CD4-positive, alpha-beta memory T cell (primary cell): Measurements from ENCODE around the gene DDX41. TPM values are rescaled to one million over a fixed set of nuclear protein-coding genes. Genes with fewer than 3 reads are reported as not detected.
"Not testable (repeated sequence)": the region's sequence is repeated elsewhere in the genome, so short reads cannot be mapped to it uniquely, and the experiment has no call there.

Experiments
- CTCF ChIA-PET: fragments of 350-600 bp; sonication (Branson Sonifier 250); formaldehyde crosslinking; loops from one replicate; lab custom pipeline; 2021; ENCODE audit warnings: inconsistent platforms; ENCODE audit not compliant: partially characterized antibody; lab: Charles Lee
- POLR2A ChIA-PET: fragments of 350-600 bp; sonication (Branson Sonifier 250); formaldehyde crosslinking; loops from one replicate; lab custom pipeline; 2021; ENCODE audit not compliant: partially characterized antibody; lab: Charles Lee
- DNase-seq, 5 donors: peaks; one replicate each; pipeline versions ENCODE4 v3.0.0 to v3.0.0-alpha.2; 2020 to 2022; ENCODE audit warnings: mixed read lengths in 1 of 5
- H3K27ac ChIP-seq: one replicate; pipeline ENCODE4 v1.7.0; 2013; ENCODE audit warnings: low read depth, low read length
- H3K27me3 ChIP-seq: 2 replicates; pipeline ENCODE4 v1.7.0; 2013; ENCODE audit warnings: mild to moderate bottlenecking, low read length, moderate library complexity; ENCODE audit not compliant: insufficient read depth
- H3K36me3 ChIP-seq: 2 replicates; pipeline ENCODE4 v1.7.0; 2013; ENCODE audit warnings: mild to moderate bottlenecking, low read length, moderate library complexity; ENCODE audit not compliant: insufficient read depth
- H3K4me1 ChIP-seq: 2 replicates; pipeline ENCODE4 v1.7.0; 2013; ENCODE audit warnings: mild to moderate bottlenecking, low read length, moderate library complexity; ENCODE audit not compliant: insufficient read depth
- H3K4me3 ChIP-seq, 2 donors: one replicate each; pipeline ENCODE4 v1.7.0; 2013; ENCODE audit warnings: low read length in 2 of 2, mild to moderate bottlenecking in 1 of 2
- H3K9me3 ChIP-seq, 2 donors: one replicate each; pipeline ENCODE4 v1.7.0; 2013; ENCODE audit warnings: low read length in 2 of 2, control low read depth in 1 of 2; ENCODE audit not compliant: control insufficient read depth in 1 of 2
- H3K27ac Mint-ChIP-seq, 7 donors: one replicate each; pipeline ENCODE4 v1.8.0; 2020 to 2021; ENCODE audit warnings: mixed read lengths in 7 of 7, mild to moderate bottlenecking in 6 of 7, inconsistent platforms in 3 of 7, moderate library complexity in 3 of 7
- H3K27me3 Mint-ChIP-seq, 2 donors: one replicate each; pipeline ENCODE4 v1.8.0; 2020 to 2021; ENCODE audit warnings: mixed read lengths in 2 of 2
- H3K36me3 Mint-ChIP-seq, 2 donors: one replicate each; pipeline ENCODE4 v1.8.0; 2020 to 2021; ENCODE audit warnings: mixed read lengths in 2 of 2, inconsistent platforms in 1 of 2, mild to moderate bottlenecking in 1 of 2
- H3K4me1 Mint-ChIP-seq, 4 donors: one replicate each; pipeline ENCODE4 v1.8.0; 2020 to 2021; ENCODE audit warnings: mixed read lengths in 4 of 4, mild to moderate bottlenecking in 1 of 4
- H3K4me3 Mint-ChIP-seq, 8 donors: one replicate each; pipeline ENCODE4 v1.8.0; 2020 to 2021; ENCODE audit warnings: mixed read lengths in 8 of 8, mild to moderate bottlenecking in 7 of 8, moderate library complexity in 6 of 8, inconsistent platforms in 3 of 8
- H3K9me3 Mint-ChIP-seq, 8 donors: one replicate each; pipeline ENCODE4 v1.8.0; 2020 to 2021; ENCODE audit warnings: mixed read lengths in 8 of 8, mild to moderate bottlenecking in 5 of 8, inconsistent platforms in 3 of 8, moderate library complexity in 1 of 8
- intact Hi-C: fragments of 100-400 bp; cut with micrococcal nuclease; formaldehyde crosslinking; loops from one replicate; pipeline ENCODE4 v1.15.1; 2023
- polyA plus RNA-seq, 2 donors: library from polyadenylated mRNA; unstranded; fragments of 300-500 nt; fragmentation: Illumina TruSeq; gene quantifications; one replicate each; pipeline ENCODE4 v1.2.3, GENCODE V29; 2021
- total RNA-seq, 2 experiments: library from RNA; stranded (reverse); gene quantifications; one replicate each; pipeline ENCODE4 v1.2.3, GENCODE V29; 2021

Gene DDX41
- total and polyA plus RNA-seq, 4 experiments from 2014 or later: 47.6 to 80.3 (median 62.0) TPM

DNA sequence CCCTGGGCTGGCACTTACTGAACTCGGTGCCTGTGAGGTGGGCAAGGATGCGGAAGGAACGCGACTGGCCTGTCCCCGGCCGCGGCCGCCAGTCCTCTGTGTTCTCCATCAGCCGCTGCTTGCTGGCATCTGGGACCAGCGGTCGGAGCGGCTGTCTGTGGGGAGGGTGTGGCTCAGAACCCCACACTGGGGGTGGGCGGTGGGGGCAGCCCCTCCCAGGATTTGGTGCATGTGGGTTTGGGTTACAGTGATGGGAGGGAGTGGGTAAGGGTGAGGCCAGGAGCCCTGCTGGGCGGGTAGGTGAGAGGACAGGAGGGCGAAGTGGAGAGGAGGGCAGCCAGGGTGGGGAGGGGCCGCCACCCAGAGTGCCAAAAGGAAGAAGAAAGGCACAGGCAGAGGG, 25.8 kb downstream of the DDX41 start:
- Mint-ChIP-seq H3K4me1 (peaks cover 0 to 5% (median 3%) of the 10 kb centered on the region in 4 donors), H3K9me3 (peaks cover 0 to 2% (median 0%) of the 10 kb centered on the region in 8 donors), H3K4me3 (no peak overlapping the region), H3K27ac (no peak overlapping the region), H3K27me3 (no peaks in the 10 kb centered on the region), H3K36me3 (peaks cover 0 to 5% of the 10 kb centered on the region in 2 donors)
- POLR2A ChIA-PET: no interaction called here
- Histone ChIP-seq H3K27ac (no peak overlapping the region), H3K4me3 (no peak overlapping the region), H3K27me3 (no peaks in the 10 kb centered on the region), H3K9me3 (no peaks in the 10 kb centered on the region), H3K4me1 (peaks cover 6% of the 10 kb centered on the region), H3K36me3 (no peaks in the 10 kb centered on the region)
- CTCF ChIA-PET: no interaction called here
- intact Hi-C loops: no loop called here
- no peak for DNase-seq

GRCh38 chr5:177490311-177490991, 26.3 kb downstream of the DDX41 start:
- ChIA-PET POLR2A (no interaction called here), CTCF (no interaction called here)
- H3K36me3 ChIP-seq: no peaks in the 10 kb centered on the region
- no peak overlapping the region for H3K4me3 ChIP-seq
- H3K9me3 ChIP-seq: no peaks in the 10 kb centered on the region
- H3K4me3 Mint-ChIP-seq: no peak overlapping the region
- peaks cover 6% of the 10 kb centered on the region for H3K4me1 ChIP-seq
- H3K27ac Mint-ChIP-seq: peak overlapping the region in 1 of 7 donors; percentile 29
- peaks cover 0 to 5% of the 10 kb centered on the region in 2 donors for H3K36me3 Mint-ChIP-seq
- H3K27ac ChIP-seq: no peak overlapping the region
- H3K27me3 Mint-ChIP-seq: no peaks in the 10 kb centered on the region
- H3K4me1 Mint-ChIP-seq: peaks cover 0 to 3% (median 0%) of the 10 kb centered on the region in 4 donors
- intact Hi-C loops: no loop called here
- DNase-seq: no peak
- peaks cover 0 to 2% (median 0%) of the 10 kb centered on the region in 8 donors for H3K9me3 Mint-ChIP-seq
- no peaks in the 10 kb centered on the region for H3K27me3 ChIP-seq

DNA sequence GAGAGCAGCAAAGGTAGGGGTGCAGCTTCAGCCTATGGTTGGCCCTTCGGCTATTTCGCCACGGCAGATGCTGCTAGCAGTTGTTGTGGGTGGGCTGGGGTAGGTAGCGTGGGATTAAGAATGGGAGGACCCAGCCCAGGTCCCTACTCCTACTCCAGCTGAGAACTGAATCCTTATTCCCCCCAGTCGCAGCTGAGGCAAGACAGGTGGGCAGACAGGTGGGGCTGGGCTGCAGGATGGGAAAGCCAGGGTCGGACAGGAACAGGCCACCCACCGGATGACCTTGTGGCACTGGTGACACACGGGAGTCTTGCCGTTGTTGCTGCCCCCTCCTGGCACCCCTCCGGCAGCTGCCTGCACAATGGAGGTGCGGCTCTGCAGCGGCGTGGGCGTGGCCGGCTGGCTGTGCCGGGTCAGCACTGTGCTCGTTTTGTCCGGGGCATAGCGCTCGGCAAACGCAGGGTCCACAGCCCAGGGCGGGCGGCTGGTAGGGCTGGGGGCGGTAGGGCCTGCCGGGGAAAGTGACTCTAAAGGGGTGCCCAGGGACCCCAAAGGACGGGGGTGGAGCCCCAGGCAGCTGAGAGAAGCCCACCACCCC, 27.5 kb downstream of the DDX41 start:
- ChIA-PET CTCF (interaction anchor here (0.9 kb wide), 2 partner anchors 87 to 98 kb away, joined by 3 read pairs; no protein-coding TSS in a partner anchor), POLR2A (no interaction called here)
- no peak overlapping the region for H3K4me3 ChIP-seq
- H3K27ac ChIP-seq: no peak overlapping the region
- H3K27ac Mint-ChIP-seq: no peak overlapping the region
- H3K4me3 Mint-ChIP-seq: no peak overlapping the region
- H3K27me3 Mint-ChIP-seq: no peaks in the 10 kb centered on the region
- intact Hi-C loops: no loop called here
- no peak for DNase-seq
- no peaks in the 10 kb centered on the region for H3K27me3 ChIP-seq
- peaks cover 0 to 2% (median 0%) of the 10 kb centered on the region in 8 donors for H3K9me3 Mint-ChIP-seq
- peaks cover 0 to 5% of the 10 kb centered on the region in 2 donors for H3K36me3 Mint-ChIP-seq
- peaks cover 0 to 5% (median 3%) of the 10 kb centered on the region in 4 donors for H3K4me1 Mint-ChIP-seq
- H3K4me1 ChIP-seq: peaks cover 3% of the 10 kb centered on the region
- H3K9me3 ChIP-seq: no peaks in the 10 kb centered on the region
- no peaks in the 10 kb centered on the region for H3K36me3 ChIP-seq

- Histone ChIP-seq H3K27ac (no peak overlapping the region), H3K4me1 (no peaks in the 10 kb centered on the region), H3K9me3 (no peaks in the 10 kb centered on the region), H3K36me3 (no peaks in the 10 kb centered on the region), H3K27me3 (no peaks in the 10 kb centered on the region), H3K4me3 (no peak overlapping the region)
- no peak for DNase-seq
- H3K27me3 Mint-ChIP-seq: no peaks in the 10 kb centered on the region
- peaks cover 0 to 5% of the 10 kb centered on the region in 2 donors for H3K36me3 Mint-ChIP-seq
- ChIA-PET CTCF (interaction anchor here (0.9 kb wide), 1 partner anchor 85 kb away, joined by 3 read pairs; no protein-coding TSS in a partner anchor), POLR2A (no interaction called here)
- intact Hi-C loops: no loop called here
- peaks cover 0 to 5% (median 3%) of the 10 kb centered on the region in 4 donors for H3K4me1 Mint-ChIP-seq
- H3K4me3 Mint-ChIP-seq: no peak overlapping the region
- H3K27ac Mint-ChIP-seq: no peak overlapping the region
- peaks cover 0 to 2% (median 0%) of the 10 kb centered on the region in 8 donors for H3K9me3 Mint-ChIP-seq
Observed at GRCh38 chr5:177487975-177488374, 28.8 kb downstream of the DDX41 start.

DNA sequence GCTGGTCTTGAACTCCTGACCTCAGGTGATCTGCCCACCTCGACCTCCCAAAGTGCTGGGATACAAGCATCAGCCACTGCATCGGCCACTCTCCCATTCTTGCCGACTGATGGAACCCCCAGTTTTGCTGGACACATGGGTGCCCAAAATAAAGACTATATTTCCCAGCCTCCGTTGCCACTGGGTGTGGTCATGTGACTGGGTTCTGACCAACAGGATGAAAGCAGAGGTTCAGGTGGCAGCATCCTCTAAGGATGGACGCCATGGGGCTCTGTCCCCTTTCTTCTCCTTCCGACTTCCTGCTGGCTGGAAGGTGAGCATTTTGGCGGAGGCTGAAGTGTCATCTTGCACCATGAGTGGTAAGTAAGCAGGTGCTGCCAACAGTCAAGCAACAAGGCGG, 29.6 kb downstream of the DDX41 start:
- CTCF ChIA-PET: no interaction called here
- Mint-ChIP-seq H3K36me3 (peaks cover 0 to 5% of the 10 kb centered on the region in 2 donors), H3K27me3 (no peaks in the 10 kb centered on the region), H3K9me3 (peaks cover 0 to 2% (median 0%) of the 10 kb centered on the region in 8 donors), H3K4me3 (no peak overlapping the region), H3K4me1 (peaks cover 0 to 5% (median 2%) of the 10 kb centered on the region in 4 donors), H3K27ac (no peak overlapping the region)
- POLR2A ChIA-PET: no interaction called here
- H3K27ac ChIP-seq: no peak overlapping the region
- intact Hi-C loops: no loop called here
- H3K36me3 ChIP-seq: no peaks in the 10 kb centered on the region
- H3K4me1 ChIP-seq: no peaks in the 10 kb centered on the region
- H3K4me3 ChIP-seq: no peak overlapping the region
- no peaks in the 10 kb centered on the region for H3K9me3 ChIP-seq
- DNase-seq: no peak
- H3K27me3 ChIP-seq: no peaks in the 10 kb centered on the region

DNA sequence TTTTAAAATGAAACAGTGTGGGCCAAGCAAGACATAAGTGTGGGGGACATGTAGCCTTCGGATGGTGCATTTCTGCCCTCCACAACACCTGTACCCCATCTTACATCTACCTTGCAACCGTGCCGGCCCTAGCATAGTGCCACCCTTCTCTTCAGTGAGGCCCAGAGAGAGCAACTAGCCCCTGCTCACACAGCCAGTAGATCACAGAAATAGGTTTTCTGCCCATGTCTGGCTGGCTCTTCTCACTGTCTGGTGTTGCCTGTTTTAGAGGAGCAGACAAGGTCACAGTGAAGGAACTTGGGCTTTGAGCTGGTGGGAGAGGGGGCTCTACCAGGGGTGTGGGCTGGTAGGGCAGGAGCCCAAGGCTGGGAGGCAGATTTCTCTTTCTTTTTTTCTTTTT, 30.5 kb downstream of the DDX41 start:
- DNase-seq: no peak
- Mint-ChIP-seq H3K4me1 (peaks cover 0 to 5% (median 2%) of the 10 kb centered on the region in 4 donors), H3K27ac (no peak overlapping the region), H3K27me3 (no peaks in the 10 kb centered on the region), H3K36me3 (peaks cover 0 to 5% of the 10 kb centered on the region in 2 donors), H3K4me3 (no peak overlapping the region), H3K9me3 (peaks cover 0 to 2% (median 0%) of the 10 kb centered on the region in 8 donors)
- Histone ChIP-seq H3K4me3 (no peak overlapping the region), H3K4me1 (no peaks in the 10 kb centered on the region), H3K9me3 (no peaks in the 10 kb centered on the region), H3K27me3 (no peaks in the 10 kb centered on the region), H3K27ac (no peak overlapping the region), H3K36me3 (no peaks in the 10 kb centered on the region)
- intact Hi-C loops: no loop called here
- ChIA-PET CTCF (no interaction called here), POLR2A (no interaction called here)

DNA sequence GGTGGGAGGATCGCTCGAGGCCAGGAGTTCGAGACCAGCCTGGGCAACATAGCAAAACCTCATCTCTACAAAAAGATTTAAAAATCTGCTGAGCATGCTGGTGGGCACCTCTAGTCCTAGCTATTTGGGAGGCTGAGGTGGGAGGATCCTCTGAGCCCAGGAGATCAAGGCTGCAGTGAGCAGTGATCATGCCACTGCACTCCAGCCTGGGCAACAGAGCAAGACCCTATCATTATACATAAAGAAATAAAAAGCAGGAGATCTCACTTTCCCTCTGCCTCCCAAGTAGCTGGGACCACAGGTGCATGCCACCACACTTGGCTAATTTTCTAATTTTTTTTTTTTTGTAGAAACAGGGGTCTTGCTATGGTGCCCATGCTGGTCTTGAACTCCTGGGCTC, 31.0 kb downstream of the DDX41 start:
- H3K27me3 ChIP-seq, H3K27me3 Mint-ChIP-seq, POLR2A ChIA-PET, H3K36me3 ChIP-seq, DNase-seq, intact Hi-C loops, H3K4me3 ChIP-seq, H3K4me1 Mint-ChIP-seq, H3K36me3 Mint-ChIP-seq, H3K27ac ChIP-seq, H3K9me3 Mint-ChIP-seq, H3K4me1 ChIP-seq, H3K4me3 Mint-ChIP-seq, H3K27ac Mint-ChIP-seq, H3K9me3 ChIP-seq: not testable (repeated sequence)
- CTCF ChIA-PET: interaction anchor here (0.9 kb wide), 1 partner anchor 95 kb away, joined by 3 read pairs; no protein-coding TSS in a partner anchor
